ENCODE results near the gene DNAJC2.

The DNAJC2 gene, protein sequence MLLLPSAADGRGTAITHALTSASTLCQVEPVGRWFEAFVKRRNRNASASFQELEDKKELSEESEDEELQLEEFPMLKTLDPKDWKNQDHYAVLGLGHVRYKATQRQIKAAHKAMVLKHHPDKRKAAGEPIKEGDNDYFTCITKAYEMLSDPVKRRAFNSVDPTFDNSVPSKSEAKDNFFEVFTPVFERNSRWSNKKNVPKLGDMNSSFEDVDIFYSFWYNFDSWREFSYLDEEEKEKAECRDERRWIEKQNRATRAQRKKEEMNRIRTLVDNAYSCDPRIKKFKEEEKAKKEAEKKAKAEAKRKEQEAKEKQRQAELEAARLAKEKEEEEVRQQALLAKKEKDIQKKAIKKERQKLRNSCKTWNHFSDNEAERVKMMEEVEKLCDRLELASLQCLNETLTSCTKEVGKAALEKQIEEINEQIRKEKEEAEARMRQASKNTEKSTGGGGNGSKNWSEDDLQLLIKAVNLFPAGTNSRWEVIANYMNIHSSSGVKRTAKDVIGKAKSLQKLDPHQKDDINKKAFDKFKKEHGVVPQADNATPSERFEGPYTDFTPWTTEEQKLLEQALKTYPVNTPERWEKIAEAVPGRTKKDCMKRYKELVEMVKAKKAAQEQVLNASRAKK

GRCh38 chr7:103344453-103345149, at the start of gene DNAJC2:
Gene DNAJC2 (minus strand): TSS chr7:103344767. CDS start chr7:103344622, 145 bp downstream.
- peak; percentile 66 to 71 (median 68) for DNase-seq

DNA sequence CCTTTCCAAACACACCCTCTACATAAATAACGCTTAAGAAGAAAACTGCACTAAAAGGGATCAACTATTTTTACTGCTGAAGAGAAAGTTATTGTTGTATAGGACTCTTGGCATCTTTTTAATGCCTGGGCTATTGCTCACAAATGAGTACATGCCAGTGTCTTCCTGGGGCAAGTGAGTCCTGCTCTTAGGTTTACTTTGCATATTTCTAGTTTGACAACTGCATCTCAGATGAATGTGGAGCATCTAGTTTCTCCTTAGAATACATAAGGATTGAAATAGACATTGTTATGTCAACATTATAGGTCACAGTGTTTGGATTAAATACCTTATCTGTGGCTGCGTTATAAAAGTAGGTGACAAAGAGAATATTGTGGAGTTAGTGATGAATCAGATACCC, 47.4 kb upstream of the DNAJC2 start:
- no peak for DNase-seq

DNA sequence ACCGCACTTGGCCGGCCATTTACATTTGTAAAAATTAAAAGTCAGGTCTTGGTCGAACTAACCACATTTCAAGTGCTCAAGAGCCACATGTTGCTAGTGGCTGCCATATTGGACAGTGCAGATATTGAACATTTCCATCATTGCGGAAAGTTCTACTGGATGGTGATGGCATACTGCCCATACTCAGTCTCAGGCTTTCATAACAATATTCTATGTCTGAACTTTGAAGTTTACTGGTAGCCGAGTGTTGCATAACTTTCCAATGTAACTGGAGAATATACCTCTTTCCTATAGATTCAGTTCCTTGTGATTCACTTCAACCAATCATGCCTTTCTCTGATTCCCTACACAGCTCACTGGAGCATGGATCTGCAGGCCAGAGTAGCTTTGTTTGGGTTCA, 46.6 kb upstream of the DNAJC2 start:
- no peak for DNase-seq

- no peak for DNase-seq
These were observed 44.7 kb upstream of the DNAJC2 start for GRCh38 chr7:103389263-103389662.

DNA sequence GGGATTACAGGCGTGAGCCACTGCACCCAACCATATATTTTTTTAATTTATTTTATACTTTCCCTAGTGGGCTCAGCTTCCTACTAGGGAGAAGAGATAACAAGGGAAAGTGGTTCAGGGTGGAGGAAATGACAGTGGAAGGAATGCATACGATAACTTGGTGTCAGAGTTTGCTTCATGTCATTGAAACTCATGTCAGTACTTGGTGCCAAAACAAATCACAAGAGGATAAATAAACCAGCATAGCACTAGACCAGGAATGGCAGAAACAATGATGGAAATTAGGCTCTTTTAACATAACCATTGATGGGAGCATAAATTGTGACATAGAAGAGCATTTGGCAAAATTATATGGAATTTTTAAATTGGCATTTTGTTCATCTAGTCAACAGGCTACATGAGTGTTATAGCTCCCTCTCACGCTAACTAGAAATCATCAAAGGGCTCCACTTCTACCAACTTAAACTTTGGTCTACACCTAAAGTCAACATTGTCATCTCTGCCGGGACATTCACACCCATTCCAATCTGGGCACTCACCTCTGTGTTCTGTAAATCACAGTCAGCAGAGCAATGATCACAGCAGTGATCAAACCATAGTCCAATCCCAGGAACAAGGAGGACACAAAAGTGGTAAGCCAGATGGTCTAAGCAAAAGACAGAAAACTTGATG, 44.0 kb upstream of the DNAJC2 start:
- no peak for DNase-seq

DNA sequence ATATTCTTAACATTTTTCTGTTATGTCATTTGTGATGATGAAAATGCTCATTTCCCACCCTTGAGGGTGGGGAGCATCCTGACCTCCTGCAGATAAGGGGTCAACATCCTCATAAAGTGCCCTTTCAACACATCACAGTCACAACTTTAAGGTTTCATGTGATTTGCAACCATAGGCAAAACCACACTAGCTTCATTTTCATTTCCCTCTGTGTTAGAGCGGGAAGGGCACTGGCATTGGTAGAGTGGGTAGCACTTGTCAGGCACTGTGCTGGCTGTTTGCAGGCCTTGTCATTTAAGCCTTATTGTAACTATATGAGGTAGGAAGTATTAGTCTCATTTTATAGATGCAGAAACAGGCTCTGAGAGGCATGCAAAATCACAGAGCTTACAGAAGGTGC, 42.7 kb upstream of the DNAJC2 start:
- no peak for DNase-seq

GRCh38 chr7:103382032-103382402, 37.5 kb upstream of the DNAJC2 start:
- DNase-seq = no peak

DNA sequence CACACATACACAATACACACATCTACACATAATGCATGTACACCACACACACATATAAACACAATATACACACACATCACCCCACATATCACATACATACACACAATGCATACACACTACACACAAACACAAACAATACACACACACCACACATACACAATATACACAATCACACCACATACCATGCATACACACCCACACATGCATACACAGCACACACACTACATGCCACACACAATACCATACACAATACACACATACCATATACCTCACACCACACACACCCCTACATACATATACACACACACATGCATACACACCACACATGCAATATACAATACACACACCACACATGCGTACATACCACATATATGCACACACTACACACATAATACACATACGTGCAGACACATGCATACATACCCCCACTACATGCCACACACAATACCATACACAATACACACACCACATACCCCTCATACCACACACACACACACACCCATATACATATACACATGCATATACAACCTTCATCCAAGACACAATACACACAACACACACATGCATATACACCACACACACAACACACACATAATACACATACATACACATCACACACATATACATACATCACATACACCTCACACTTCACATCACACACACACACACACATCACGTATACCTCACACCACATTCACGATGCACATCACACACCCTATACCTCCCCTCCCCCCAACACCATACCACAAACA, 36.9 kb upstream of the DNAJC2 start:
- no peak for DNase-seq

GRCh38 chr7:103380395-103381191, 36.0 kb upstream of the DNAJC2 start:
- DNase-seq = no peak

DNA sequence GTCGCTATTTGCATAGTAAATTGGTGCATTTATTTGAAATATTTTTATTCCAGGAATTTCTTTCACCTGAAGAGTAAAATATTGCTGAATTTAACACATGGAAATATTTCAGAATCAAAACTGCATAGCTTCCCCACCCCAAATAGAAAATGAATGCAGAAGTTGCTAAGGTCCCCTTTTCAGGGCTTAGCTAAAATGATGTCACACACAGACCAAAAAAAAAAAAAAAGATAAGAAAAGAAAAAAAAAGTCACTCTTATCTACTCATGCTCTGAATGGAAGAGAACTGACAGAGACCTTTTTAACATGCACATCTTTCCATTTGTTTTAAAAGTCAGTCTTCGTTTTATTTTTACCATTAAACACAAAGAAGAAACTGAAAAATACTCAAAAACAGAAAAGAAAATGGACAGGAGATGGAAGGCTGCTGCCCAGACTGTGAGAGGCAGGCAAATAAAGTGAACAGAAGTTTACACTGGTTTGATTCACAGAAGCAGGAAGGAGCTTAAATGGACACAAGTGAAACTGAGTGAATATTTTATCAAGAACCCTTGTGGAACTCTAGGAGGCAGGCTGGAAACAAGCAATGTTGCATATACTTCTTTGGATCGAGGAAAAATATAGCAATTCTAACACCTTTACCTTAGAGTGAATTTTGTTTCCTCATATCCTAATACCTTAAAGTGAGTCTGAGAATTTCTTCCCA, 34.9 kb upstream of the DNAJC2 start:
- no peak for DNase-seq

DNA sequence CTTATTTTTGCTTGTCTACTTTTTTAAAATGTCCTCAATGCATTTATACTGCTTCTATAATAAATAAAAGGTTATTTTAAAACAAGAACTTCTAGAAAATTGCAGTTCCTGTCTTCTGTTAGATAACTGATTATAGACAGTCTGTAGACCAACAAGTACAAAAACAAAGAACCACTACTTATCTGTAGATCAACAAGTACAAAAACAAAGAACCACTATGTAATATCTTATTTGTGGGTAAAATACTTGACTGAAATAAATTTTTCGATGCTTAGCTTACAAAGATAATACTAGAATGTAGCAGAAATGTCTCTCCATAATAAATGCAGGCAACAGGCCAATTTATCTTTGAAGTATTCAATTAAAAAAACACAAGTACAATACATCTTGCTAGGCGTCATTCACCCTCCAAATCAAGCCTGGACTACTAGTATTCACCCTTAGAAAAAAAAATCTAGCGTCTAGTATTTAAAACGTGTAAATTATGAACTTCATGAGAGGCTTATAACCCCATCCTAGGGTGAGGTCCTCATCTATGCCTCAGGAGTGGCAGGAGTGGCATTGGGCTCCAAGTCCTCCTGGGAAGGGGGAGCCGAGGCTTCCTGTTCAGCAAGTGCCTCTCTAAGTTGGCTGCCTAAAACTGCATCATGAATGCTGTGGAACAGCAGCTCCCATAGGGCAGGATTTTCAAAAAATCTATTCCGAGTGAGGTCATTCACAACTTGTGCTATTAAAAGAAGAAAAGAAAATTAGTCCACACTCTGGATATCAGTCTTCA, 29.5 kb upstream of the DNAJC2 start:
- no peak for DNase-seq

GRCh38 chr7:103369432-103369831, 24.9 kb upstream of the DNAJC2 start:
- DNase-seq = no peak

GRCh38 chr7:103349805-103350204, 5.2 kb upstream of the DNAJC2 start:
- no peak for DNase-seq

DNA sequence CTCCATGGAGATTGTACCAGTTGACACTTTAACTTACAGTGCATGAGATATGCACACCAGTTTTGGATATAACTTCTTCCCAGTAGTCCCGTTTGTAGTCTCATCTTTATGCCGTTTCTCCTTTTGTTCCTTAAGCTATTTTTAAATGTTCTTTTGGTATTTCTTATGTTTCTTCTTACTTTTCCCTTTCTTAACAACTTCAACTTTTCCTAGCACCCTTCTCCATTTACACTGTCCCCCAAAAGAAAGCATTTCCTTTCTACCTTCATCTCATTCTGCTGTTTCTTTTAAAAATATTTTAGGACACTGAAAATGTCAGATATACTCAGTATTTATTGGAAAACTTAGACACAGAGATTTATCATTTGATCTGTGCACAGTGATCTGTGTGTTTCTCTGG, 4.4 kb upstream of the DNAJC2 start:
- no peak for DNase-seq

GRCh38 chr7:103348452-103348851, 3.9 kb upstream of the DNAJC2 start:
- no peak for DNase-seq

DNA sequence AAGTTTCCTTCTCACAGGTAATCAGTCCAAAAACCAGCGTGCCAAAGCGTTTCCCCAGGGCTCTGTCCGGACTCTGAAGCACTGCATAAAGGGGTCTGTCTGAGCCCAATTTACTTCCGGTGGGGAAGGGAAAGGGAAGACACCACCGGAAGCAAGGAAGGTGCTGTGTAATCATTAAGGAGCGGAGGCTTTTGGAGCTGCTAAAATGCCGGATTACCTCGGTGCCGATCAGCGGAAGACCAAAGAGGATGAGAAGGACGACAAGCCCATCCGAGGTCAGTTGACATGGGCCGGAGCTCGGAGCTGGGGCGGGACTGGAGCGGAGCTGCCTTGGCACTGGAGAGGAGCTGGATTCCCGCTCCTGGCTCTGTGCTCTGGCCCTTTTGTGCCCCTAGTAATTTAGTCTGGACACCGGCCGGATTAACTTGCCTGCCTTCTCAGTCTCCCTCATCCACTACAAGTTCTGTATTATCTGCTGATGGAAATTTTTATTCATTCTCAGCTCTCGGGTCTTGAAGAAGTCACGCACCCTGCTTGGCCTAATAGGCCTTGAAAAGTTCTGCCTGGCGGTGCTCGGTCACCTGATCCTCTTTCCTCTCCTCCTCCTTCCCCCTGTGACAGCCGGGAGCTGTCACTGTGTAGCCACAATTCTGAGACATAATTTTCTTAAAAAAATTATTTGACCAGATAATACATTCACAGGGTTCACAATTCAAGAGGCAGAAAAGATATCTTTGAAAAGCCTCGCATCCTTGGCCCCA, 3.1 kb upstream of the DNAJC2 start, which contains the start of gene PSMC2:
Gene PSMC2, plus strand, starts transcription at position 137 of the 761 bp plus-strand sequence. Its CDS starts 69 bp downstream, at position 206.
- DNase-seq = peak; percentile 48 to 67 (median 58)

- DNase-seq = no peak
These were observed 1.8 kb upstream of the DNAJC2 start for GRCh38 chr7:103346396-103346795.

DNA sequence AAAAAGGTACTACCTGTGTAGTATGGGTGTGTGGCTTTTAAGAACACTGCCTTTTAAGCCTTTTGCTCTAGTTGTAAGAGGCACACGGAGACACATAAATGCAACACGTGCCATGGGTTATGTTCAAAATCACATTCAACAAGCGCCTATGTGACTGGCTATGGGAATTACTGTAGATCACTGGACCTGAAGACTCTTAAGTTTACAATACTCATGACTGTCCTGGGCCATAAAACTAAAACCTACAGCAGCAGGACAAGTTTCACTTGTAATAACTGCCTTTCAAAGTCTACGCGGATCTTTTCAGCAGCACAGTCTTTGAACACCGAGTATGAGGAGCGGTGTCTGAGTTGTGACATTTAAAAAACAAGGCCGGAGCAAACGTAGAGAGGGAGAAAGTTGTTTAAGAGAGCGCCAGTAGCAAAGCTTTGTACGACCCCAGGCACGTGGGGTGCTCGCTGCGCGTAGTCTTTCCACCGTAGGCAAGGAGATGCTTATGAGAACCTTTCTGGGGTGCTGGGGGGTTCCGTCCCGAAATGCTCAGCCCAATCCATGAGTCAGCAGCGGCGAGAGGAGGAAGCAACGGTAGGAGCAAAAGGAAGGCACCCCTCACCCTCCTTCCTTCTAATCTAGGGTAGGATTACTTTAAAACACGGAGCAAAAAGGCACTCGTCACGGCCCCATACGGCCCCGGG, 662 bp downstream of the DNAJC2 start:
- no peak for DNase-seq

- DNase-seq = no peak
These were observed 1.2 kb downstream of the DNAJC2 start for GRCh38 chr7:103343332-103343731.
